GM21447 (cell line): ENCODE results near the gene UTP18.
"Not testable (repeated sequence)": the region's sequence is repeated elsewhere in the genome, so short reads cannot be mapped to it uniquely, and the experiment has no call there.

Source experiments
- ATAC-seq: cut with Tn5 transposase; IDR thresholded peaks from one replicate; pipeline ENCODE4 v1.9.1; 2021; ENCODE audit not compliant: unreplicated experiment

The UTP18 gene

GRCh38 chr17:51258756-51259563 lies 1.4 kb upstream of the UTP18 start:
- ATAC-seq: no peak

DNA sequence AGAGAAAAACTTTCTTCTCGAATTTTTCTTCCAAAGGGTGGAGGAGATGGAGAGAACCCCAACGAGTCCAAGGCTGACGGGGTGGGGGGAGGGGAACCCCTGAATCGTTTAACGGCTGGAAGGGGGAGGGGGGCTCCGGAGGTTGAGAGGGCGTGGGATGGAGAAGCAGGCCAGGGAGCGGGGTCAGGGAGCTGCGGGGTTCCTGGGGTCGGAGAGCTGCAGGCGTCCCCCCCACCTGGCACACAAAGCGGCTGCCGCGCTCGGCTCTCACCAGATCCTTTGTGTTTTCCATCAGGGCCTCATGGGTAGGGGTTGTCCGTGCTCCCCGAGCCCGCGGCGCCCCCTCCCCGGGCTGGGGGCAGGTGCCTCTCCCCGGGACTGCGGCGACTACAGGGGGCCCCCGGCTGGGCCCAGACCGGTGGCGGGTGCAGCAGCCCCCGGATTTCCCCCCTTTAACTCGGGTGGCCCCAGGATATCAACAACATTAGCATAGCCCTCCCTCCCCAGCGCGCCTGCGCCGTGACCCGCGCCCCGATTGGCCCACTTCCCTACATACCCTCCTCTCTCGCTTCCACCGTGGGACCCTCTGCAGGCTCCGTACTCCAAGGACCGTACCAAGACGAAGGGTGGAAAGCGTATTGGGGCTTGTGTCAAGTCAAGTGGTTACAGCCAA lies 646 bp upstream of the UTP18 start, which contains the start of gene MBTD1:
Gene MBTD1 (minus strand): TSS at position 486 of the 673 bp plus-strand sequence. CDS start 34,888 bp downstream, outside the sequence.
- peak; percentile 77 for ATAC-seq

DNA sequence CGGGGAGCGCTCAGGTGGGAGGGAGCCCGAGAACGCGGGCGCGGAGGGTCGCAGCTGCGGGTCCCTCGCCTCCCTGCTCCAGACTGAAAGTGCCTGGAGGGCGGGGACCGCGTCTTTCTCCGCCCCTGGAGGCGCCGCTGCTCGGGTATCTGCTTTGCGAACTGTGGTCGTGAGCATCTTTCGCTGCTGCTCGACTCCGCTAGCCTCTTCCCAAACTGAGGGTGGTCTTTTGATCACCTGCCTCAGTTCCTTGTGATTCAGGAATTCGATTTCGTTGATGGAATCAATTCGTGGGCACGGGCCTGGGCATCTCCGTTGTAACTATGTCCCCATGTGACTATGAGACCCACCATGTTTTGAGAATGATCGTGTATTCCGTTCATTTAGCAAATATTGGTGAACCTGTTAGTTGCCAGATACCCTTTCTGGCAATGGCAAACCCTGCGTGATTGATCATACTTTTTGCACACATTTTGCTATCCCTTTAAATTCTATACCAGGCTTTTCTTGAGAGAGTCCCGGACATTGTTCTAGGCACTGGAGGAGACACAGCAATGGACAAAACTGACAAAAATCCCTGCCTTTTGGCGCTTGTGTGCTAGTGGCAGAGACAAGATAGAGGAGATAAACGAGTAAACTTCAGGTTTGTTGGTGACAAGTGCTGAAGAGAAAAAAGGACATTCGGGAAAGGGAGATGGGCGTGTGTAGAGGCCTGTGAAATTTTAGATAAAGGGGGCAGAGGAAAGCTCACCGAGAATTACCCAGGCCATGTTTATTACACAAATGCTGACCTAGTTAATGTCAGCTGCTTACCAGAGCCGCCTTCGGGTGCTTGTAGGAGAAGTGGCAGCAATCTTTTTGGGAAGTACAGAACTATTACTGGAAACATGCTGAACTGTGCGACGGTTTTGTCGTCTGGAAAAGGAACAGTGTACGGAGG lies 948 bp downstream of the UTP18 start:
- no peak for ATAC-seq

DNA sequence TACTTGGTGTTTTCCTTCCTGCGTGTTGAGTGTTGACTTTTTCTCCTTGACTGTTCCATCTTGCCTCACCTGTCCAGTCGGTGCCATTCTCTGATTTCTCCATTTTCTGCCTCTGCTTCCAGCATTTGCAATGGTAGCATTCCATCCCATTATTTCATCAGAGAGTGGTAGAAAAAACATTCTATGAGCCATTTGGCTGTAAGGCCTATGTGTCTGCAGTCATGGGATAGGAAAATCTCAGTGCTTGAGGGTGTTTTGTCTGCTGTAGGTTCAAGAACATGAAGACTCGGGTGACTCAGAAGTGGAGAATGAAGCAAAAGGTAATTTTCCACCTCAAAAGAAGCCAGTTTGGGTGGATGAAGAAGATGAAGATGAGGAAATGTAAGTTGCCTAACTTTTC lies 2.7 kb downstream of the UTP18 start:
- no peak for ATAC-seq

DNA sequence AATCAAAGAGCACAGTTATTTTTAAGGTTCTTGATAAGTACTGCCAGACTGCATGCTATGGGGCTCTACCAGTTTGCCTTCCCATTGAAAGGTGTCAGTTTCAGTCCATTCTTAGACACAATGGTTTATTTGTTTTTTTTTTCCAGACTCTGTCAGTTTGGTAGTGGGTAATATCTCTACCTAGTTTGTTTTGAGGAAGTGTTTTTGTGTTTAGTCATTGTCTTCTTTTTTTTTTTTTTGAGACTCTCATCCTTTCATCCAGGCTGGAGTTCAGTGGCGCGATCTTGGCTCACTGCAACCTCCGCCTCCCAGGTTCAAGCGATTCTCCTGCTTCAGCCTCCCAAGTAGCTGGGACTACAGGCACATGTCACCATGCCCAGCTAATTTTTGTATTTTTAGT lies 4.1 kb downstream of the UTP18 start:
- not testable (repeated sequence) for ATAC-seq

- no peak for ATAC-seq
Observed at GRCh38 chr17:51269991-51270390, 9.6 kb downstream of the UTP18 start.

GRCh38 chr17:51270636-51271035 lies 10.3 kb downstream of the UTP18 start:
- no peak for ATAC-seq

DNA sequence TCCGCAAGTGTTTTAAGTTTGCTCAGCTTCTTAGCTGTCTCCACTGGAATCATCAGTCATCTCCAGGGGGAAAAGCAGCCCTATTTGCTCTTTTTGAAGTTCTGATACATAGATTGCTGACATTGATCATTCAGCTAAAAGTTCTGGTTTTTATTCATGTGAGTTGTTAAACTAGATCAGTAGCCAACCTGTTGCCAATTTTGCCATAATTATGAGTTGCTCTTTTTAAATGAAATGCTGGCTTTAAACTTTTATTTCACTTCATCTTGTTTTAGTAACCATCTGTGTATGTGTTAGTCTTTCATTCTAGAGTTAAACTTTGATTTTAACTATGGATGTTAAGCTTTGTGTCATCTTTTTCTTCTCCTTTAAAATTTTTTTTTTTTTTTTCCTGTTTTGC lies 12.5 kb downstream of the UTP18 start:
- no peak for ATAC-seq

GRCh38 chr17:51275381-51275780 lies 15.0 kb downstream of the UTP18 start:
- no peak for ATAC-seq

DNA sequence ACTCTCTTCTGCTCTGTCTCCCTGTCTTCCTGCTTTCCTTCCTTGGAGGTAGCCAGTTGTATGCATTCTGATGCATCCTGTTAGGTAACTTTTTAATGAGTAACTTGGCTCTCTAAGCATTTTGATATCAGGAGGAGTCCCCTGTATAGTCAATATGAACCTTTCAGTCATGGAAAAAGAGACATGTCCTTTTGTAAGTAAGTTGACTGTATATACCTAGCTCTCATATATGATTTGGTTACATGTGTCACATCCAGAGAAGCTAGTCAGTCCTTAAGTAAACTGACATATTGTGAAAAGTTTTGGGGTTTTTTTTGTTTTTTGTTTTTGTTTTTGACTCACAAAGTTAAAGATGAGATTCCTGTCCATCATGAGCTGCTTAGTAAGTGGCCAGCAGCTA lies 18.8 kb downstream of the UTP18 start:
- no peak for ATAC-seq

DNA sequence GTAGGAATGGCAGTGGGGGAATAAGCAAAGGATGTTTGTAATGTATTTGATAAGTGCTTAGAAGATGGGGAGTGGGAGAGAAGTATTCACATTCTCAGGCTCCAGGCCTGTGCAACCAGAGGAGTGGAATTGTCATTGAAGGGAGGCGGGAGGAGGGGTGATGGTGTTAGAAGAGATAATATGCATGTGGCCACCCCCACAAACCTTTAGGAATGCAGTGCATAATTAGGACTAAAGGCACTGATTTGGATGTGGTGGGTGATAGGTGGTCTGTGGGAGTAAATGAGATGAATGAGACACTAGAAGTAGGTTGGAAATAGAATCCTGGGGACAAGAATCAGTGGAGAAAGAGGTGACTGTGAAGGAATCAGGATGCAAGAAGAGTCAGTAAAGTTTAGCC lies 27.1 kb downstream of the UTP18 start:
- ATAC-seq: no peak

DNA sequence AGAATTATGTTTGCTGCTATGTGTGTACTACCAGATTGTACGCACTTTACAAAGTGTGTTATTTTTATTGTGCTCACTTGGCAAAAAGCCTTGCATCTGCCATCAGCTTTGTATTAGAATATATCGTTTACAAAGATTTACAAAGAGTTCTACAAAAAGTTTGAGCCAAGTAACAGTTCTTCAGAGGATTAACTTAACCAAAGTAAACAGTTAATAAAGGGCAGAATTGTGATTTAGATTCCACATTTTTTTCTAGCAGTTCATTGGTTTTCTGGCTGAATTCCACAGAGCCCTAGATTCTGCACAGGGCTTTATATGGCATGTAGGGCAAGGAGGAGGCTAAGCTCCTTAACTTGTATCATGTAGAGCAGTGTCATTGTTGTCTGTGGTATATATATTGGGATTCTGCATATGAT lies 29.4 kb downstream of the UTP18 start:
- ATAC-seq: no peak

GRCh38 chr17:51294338-51294737 lies 34.0 kb downstream of the UTP18 start:
- not testable (repeated sequence) for ATAC-seq

DNA sequence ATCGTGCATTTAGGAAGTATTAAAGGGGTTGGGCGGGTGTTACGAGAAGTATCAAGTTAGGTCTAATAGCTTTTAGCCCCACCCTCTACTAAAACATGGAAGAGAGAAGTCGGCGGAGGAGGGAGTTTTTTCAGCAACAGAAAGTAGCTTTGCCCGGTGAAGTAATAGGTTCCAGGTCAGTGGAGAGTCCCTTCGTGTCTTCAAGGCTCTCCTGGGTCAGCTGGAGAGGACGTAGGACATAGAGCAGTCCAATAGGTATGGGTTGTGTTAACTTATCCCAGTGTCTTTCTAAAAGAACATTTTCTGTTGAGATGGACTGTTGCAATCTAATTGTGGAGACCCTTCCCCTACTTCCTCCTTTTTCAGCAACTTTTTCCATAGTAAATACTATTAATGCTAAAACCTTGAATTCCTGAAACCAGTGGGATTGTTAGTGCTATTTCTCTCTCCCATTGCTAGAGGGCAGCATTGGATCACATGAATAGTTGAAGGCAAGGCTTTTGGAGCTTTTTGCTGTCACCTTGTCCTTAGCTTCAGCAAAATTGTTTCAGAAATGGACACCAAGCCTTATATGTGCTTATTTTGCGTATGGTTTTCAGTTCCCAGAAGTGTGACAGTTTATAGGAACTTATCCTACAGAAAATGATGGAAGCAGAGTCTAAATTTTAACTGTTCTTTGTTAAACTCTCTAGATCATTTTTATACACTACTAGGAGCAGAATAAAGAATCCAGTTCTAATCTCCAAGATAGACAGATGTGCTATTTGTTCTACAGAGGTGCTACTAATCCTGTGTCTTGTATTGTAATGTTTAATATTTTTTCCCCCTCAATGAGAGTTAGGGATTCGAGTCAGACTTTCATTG lies 38.4 kb downstream of the UTP18 start:
- ATAC-seq: no peak

- no peak for ATAC-seq
Observed at GRCh38 chr17:51299859-51300258, 39.5 kb downstream of the UTP18 start.

- ATAC-seq: no peak
Observed at GRCh38 chr17:51305182-51305581, 44.8 kb downstream of the UTP18 start.

DNA sequence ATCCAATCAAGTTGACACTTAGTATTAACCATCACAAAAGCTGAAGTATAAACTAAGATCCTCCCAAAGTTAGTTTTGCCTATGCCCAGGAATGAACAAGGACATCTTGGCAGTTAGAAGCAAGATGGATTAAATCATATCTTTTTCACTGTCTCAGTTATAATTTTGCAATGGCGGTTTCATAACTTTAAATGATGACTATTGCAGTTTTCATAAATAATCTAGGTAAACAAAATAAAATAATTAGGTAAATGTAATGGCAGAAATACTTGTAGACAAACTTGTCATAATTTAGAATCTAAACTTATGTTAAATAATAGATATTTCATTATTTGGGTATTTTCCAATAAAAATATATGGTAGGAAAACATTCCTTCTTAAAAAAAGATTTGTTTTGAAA lies 51.7 kb downstream of the UTP18 start:
- not testable (repeated sequence) for ATAC-seq

DNA sequence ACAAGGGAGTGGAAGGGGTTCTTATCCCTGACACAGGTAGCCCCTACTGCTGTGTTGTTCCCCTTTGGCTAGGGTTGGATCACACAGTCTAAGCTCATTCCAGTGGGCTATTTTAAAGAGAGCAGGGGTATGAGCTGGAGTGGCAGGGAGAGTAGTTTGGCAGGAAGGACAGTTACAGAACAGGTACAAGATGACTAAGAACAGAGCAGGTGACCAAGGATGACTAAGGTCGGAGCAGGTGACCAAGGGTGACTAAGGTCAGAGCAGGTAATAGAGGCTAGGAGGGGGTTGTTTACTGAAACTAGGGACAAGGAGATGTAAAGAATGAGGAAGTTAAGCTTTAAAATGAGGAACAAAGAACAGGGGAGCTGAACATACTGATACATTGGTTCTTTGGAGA lies 58.8 kb downstream of the UTP18 start:
- ATAC-seq: no peak

GRCh38 chr17:51322390-51323029 lies 62.2 kb downstream of the UTP18 start:
- no peak for ATAC-seq

- ATAC-seq: no peak
Observed at GRCh38 chr17:51325471-51325870, 65.1 kb downstream of the UTP18 start.
